Left renal cortex interstitium (tissue), 4 donors: Measurements from ENCODE around the gene ACOT7. TPM values are rescaled to one million over a fixed set of nuclear protein-coding genes. Genes with fewer than 3 reads are reported as not detected.
A peak's percentile ranks its signal among the peaks of the same experiment; 100 is the strongest.
"Not testable (repeated sequence)": the region's sequence is repeated elsewhere in the genome, so short reads cannot be mapped to it uniquely, and the experiment has no call there.

Source experiments
- DNase-seq, 4 donors: peaks; one replicate each; pipeline ENCODE4 v3.0.0-alpha.2; 2013; ENCODE audit warnings: low read depth in 4 of 4, low spot score in 2 of 4, missing footprints in 1 of 4
- polyA plus RNA-seq, 4 donors: library from polyadenylated mRNA; unstranded; fragments of 120-200 nt; gene quantifications; one replicate each; pipeline ENCODE4 v1.2.1, GENCODE V29; 2013; ENCODE audit not compliant: insufficient read length in 4 of 4

ACOT7 gene, protein sequence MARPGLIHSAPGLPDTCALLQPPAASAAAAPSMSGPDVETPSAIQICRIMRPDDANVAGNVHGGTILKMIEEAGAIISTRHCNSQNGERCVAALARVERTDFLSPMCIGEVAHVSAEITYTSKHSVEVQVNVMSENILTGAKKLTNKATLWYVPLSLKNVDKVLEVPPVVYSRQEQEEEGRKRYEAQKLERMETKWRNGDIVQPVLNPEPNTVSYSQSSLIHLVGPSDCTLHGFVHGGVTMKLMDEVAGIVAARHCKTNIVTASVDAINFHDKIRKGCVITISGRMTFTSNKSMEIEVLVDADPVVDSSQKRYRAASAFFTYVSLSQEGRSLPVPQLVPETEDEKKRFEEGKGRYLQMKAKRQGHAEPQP
- 10 to 100 TPM; 27.8 to 38.4 (median 33.3) TPM for polyA plus RNA-seq

DNA sequence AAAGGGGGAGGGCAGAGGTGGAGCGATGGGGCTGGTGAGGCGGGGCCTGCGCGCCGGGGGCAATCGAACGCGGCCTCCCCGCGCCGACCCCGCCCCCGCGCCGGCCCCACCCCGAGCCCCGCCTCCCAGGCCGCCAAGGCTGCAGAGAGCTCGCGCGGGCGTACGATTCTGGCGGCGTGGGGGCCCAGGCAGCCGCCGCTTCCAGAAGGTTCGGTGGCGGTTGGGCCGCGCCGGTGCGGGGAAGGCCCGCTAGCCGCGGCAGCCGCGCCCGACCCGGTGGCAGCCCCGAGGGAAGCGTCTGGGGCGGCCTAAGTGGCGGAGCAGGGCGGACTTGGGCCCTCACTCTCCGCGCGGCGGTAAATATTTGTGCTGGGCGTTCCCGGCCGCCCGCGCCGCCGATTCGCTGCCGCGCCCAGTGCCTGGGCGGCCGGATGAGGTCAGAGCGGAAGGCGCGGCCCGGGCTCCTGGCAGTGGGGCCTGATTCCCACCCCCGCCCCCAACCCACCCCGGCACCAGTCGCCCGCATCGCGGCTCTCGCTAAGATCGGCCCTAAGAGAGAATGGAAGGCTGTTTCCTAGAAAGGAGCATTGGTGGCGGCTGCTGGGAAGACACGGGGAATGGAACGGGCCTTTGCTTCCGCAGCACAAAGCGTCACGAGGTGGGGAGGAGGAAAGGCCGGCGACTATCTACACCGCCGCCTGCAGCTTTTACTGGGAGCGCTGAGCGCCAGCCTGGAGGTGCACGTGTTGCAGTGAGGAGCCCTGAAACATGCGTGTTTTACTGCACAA, at the start of gene ACOT7:
Gene ACOT7, minus strand, starts transcription at position 368 of the 788 bp plus-strand sequence. CDS start 368 bp downstream, outside the sequence.
- peak; percentile 77 to 87 (median 81) for DNase-seq

DNA sequence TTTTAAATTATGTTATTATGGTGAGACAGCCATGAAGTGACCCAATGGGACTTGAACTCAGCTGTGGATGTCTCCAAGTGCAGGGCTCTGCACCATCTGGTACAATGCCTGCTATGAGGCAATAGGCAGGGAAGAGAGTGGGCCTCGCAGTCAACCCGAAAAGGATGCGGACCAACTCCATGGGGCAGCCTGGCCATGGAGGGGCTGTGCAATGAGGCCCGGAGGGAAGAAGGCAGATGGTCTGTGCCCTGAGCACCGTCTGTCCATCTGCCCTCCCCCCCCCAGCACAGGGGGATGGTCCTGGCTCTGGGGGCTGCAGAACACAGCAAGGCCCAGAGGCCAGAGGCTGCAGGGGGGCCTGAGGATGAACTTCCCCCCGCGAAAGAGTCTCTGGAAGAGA, 48.0 kb upstream of the ACOT7 start:
- DNase-seq: no peak

DNA sequence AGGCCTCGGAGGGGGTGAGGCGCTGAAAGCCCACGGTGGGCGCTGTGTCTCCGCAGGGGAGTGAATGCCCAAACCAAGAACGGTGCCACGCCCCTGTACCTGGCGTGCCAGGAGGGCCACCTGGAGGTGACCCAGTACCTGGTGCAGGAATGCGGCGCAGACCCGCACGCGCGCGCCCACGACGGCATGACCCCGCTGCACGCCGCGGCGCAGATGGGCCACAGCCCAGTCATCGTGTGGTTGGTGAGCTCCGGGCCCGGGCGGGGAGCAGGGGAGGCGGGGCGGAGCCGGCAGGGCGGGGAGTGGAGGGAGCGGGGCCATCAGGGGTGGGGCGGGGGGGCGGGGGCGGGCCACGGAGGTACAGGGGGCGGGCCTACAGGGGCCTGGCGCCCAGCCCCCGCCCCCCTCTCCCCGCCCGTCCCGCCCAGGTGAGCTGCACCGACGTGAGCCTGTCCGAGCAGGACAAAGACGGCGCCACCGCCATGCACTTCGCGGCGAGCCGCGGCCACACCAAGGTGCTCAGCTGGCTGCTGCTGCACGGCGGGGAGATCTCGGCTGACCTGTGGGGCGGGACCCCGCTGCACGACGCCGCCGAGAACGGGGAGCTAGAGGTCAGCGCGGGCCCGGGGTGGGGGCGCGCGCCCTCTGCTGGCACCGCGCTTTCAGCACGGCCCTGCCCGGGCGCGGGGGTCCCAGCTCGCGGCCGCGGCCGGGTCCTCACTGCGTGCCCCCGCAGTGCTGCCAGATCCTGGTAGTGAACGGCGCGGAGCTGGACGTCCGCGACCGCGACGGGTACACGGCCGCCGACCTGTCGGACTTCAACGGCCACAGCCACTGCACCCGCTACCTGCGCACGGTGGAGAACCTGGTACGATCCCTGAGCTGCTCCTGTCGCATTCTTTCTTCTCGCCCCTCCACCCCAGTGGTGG, 46.9 kb upstream of the ACOT7 start:
- DNase-seq: no peak

DNA sequence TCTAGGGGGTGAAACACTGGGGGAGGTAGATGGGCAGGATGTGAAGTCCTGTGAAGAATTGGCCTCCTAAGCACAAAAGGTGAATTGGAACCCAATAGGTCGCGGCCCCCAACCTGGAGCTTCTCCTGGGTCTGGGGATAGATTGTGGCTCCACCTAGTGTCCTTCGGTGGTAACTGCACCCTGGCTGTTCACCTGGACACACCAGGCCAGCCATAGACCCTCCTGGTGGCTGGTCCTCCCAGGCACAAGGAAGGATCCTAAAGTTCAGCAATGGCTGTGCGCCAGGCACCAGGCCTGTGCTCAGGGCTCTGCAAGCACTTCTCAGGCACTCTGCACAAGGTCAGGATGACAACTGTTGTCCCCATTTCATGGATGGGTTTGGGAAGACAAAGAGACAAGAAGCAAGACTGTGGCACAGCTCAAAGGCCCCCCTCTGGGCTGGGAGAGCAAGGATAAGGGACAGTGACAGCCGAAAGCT, 44.5 kb upstream of the ACOT7 start:
- DNase-seq: no peak

DNA sequence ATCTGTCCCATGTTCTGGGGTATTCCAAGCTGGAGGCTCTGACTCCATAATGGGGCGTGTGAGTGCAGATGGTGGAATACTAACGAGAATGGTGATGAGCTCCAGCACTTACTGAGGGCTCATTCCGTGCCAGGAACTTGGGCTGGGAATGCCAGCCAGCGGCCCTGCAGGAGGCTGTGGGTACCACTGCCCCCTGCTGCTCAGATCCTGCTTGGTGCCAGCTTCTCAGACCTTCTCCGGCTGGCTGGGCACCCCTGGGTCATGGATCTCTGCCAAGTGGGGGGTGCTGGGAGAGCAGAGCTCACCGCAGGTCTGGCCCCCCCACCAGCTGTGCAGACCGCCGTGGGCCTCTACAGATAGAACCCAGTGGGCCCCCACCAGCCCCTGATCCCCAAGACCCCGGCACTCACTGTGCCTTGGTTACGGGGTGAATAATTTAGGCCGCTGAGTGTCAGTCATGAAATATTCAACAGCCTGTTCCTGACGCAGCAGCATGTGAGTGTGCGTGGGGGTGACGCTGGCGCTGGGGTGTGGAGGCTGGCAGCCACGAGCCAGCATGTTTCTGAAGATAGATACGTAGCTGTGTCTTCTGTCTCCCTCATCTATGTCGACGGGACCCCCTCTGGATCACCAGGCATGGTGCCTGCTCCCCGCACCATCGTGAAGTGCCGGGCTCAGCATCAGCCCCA, 43.6 kb upstream of the ACOT7 start:
- DNase-seq: not testable (repeated sequence)

DNA sequence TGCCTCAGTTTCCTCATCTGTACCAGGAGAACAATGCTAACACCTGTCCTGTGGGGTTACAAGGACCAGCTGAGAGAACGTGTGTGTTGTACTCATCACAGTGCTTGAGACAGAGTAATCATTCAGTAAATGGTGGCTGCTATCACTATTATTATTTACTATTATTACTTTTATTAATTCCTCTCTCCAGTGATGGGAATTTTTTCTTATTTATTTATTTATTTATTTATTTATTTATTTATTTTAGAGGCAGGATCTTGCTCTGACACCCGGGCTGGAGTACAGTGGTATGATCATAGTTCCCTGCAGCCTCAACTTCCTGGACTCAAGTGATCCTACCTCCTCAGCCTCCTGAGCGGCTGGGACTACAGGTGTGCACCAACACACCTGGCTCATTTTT, 42.7 kb upstream of the ACOT7 start:
- DNase-seq: not testable (repeated sequence)

DNA sequence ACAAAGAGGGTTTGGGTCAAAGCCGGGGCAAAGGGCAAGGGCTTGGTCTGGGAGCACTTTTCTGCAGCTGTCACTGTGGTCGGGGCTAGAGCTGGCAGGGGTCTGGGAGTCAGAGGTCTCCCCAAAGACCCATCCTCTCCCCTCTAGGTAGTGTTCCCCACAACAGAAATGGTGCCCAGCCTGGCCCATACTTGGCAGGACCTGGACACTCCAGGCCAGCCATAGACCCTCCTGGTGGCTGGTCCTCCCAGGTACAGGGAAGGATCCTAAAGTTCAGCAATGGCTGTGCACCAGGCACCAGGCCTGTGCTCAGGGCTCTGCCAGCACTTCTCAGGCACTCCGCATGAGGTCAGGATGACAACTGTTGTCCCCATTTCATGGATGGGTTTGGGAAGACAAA, 42.0 kb upstream of the ACOT7 start:
- no peak for DNase-seq

DNA sequence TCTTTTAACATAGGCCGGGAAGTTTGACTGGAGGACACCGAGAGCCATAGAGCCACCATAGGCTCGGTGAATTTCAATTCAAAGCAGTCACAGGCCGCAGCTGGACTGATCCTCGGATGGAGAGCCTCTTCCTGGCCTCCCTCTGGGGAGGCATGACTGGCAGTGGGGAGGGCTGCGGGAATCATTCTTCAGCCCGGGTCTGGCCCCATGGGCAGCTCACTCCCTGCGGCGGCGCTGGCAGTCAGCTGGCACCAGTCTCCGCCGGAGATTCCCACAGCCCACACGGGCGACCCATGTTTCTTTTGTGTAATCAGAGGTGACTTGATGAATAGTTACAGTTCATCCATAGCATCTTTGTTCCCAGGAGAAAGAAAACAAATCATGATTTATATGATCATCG, 41.6 kb upstream of the ACOT7 start:
- DNase-seq: no peak

DNA sequence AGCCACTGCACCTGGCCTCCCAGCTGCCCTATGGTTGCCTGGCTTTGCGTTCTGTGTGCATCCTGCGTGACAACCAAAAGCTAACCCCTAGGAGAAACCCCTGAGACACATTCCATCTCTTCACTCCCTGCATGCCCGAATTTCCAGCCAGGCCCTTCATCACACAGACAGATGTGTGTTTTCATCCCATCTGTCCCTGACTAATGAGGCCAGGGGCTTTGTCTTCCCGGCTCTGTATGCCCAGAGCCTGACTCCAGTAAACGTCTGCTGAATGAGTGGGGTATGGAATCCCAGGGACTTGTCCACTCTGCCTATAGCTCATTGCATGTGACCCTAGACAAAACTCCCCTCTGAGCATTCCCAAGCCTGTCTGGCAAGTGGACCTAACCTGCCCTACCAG, 40.6 kb upstream of the ACOT7 start:
- no peak for DNase-seq

DNA sequence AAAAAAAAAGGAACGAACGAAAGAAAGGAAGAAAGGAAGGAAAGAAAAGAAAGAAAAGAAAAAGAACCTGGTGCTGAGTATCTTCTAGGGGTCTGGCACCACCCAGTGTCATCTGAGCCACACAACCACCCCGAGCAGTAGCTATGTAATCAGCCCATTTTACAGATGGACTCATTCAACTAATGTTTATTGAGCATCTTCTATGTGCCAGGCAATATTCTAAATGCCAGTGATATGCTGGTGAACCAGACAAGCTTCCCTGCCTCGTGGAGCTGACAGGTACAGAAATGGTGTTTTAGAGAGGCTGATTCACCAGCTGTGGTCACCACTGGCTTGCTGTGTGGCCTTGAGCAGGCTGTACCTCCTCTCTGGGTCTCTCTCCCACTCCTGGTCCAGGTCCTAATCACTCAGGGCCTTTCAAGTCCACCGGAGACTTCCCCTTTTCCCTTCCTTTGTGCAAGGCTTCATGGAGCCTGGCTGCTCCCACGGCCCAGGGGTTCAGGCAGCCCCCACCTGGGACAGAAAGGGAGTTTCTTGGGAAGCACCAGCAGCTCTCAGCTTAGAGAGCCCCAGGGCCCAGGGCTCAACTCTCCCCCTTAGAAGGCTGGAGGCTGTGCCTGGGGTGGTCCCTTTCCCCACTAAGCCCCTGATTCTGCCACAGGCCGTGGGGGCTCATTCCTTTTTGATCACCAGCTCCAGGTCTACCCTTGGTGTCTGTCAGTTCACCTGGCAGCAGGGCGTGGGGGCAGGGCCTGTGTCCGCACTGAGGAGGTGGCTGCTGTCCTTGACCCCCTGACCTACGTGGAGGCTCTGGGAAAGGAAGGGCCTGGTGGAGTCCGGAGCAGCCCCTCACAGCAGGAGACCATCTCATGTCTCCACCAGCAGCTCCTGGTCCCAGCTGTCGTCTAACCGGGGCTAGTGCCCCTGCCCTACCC, 38.3 kb upstream of the ACOT7 start:
- not testable (repeated sequence) for DNase-seq

DNA sequence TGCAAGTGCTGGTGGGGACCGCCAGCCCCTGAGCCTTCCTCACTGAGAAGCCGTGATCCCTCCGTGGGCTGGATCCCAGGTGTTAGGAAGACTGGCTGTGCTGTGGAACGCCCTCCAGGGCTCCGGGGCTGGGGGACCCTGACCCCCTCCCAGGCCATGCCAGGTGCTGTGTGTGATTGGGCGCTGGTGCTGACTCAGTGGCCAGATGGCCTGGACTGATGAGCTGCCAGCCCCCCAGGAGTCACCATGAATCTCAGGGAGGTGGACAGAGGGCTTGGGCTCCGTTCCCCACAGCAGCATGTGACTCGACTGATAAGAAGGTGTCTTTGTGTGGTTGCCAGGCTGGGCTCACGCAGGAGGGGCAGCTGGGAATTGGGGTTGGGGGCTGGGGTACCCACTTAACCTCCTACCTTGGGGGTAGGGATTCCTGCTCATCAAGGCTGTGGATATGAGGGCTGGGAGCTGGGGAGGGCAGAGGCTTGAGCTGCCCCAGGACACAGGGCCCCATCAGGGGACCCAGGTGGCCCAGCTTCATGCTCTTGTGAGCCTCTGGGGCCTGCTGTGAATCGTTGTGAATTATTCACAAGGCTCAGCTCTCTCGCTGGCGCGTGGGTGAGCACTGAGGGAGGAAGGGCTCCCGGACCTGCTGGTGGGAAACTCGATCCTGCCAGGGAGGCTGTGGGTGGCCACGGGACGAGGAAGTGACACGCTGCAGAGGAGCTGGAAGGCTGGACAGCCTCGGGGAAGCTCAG, 36.3 kb upstream of the ACOT7 start:
- DNase-seq: not testable (repeated sequence)

DNA sequence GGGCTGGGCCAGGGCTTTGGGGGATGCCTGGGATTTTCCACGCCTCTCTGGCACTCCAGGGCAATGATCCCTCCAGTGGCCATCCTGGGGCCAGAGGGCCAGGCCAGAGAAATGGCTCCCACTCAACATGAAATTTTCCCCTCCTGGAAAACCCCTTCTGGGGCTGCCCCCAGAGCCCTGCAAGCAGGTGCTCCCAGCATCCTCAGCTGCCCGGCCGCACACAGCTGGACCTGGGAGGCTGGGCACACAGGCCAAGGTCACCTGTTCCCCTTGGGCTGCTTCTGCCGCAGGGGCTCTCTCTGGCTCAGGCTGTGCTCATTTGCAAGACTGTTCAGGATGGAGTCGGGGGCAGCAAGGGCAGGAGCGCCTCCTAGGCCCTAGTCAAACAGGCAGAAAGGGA, 34.9 kb upstream of the ACOT7 start:
- not testable (repeated sequence) for DNase-seq

DNA sequence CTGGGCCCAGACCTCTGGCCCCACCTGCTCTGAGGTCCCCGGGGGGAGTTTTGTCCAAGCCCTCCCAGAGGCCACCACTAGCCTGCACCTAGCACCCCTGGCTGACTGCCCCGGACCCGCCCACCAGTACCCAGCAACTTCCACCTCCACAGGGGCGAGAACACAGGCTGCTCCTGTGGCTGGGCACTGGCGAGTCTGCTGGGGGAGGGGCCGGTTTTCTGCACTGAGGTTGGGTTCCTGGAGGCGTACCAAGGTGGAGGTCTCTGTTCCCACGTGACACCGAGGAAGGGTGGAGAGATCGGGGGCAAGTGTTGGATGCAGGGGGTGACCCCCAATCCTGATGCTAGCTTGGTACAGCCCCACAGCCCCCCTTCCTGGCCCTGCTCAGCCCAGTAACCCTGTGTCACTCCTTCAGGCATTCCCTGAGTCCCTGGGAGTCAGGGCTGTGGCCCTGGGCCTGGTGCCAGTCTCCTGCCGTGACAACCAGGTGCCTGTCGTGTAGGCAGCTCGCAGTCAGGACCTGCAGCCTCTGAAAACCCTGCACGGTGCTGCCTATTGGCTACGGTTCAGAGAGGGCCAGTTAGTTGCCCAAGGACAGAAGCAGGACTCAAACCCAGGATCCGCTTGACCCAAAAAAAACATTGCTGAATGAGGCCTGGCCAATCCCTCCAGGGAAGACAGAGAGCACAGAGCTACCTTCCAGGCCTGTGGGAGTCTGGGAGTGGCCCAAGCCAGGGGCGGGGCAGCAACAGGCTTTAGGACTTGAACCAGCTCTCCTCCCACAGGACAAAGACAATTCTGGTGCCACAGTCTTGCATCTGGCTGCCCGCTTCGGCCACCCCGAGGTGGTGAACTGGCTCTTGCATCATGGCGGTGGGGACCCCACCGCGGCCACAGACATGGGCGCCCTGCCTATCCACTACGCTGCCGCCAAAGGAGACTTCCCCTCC, 34.1 kb upstream of the ACOT7 start:
- no peak for DNase-seq

DNA sequence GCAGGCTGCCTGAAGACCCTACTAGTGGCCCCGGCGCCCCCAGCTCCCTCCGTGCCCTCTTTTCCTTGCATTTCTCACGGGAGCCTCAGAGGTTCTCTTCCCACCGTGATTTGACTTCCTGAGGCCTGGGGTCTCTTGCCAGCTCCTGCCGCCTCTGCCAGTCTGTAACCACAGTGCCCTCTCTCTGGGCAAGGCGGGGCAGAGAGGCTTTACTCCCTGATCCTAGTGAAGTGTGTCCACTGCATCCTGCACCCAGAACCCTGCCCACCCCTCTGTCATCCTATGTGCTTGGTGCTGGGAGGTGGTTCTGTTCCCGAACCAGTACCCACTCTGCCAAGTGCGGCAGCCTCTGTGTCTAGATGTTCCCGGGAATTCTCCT, 33.4 kb upstream of the ACOT7 start:
- DNase-seq: no peak

DNA sequence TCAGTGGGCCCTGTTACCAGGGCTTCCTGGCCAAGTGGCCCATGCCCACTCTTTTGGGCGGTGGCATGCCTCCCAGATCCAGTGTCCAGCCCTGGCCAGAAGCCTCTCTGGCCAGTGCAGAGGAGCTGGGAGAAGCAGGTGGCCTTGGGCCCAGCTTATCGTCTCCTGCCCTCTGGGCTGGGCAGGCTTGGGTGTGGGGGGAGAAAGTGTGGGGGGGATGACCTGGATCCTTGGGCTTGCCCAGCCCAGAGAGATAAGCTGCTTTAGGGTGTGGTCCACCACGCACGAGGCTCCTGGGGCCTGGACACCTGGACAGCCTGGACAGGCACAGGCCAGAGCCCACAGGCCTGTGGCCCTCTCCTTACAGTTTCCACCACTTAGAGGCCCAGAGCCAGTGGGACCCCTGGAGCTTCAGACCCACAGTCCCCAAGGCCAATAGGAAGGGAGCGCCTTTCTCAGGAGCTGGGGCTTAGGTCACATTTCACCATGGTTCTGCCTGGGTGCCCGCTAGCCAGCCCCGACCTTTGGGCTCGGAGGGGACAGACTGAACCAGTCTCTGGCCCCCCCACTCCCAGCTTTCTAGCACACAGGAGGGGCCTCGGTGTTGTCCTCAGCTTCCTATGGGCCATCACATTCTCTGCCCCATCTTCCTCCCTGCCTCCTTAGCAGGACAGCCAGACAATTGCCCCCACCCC, 32.9 kb upstream of the ACOT7 start:
- no peak for DNase-seq

DNA sequence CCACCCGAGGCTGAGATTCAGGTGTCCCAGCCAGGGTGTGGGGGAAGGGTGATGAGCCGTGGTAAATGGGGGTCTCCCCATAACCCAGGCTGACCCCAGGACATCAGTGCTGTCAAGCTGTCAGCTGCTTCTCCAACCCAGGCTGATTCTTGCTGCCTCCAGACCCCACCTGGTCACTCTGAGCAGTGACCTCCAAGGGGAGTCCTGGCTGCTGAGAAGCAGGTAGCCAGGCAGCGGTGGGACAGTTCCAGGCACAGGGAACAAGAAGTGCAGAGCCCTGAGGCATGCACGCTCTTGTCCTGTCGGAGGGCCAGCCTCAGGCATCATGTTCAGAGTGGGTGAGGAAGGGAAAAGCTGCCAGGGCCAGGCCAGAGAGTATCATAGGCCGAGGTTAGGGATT, 32.1 kb upstream of the ACOT7 start:
- no peak for DNase-seq
